Nephron progenitor cell (in vitro differentiated cells): ENCODE measurements around the gene KHDRBS2.
A peak's percentile ranks its signal among the peaks of the same experiment; 100 is the strongest.
"Not testable (repeated sequence)": the region's sequence is repeated elsewhere in the genome, so short reads cannot be mapped to it uniquely, and the experiment has no call there.

Source experiments
- DNase-seq: peaks from one replicate; pipeline ENCODE4 v3.0.0; 2021
- H3K27ac Mint-ChIP-seq: 2 replicates; pipeline ENCODE4 v1.8.0; 2021; ENCODE audit warnings: mild to moderate bottlenecking, moderate library complexity, mixed read lengths
- H3K27me3 Mint-ChIP-seq: 2 replicates; pipeline ENCODE4 v1.8.0; 2021; ENCODE audit warnings: mild to moderate bottlenecking, low read depth, mixed read lengths; ENCODE audit not compliant: poor library complexity
- H3K36me3 Mint-ChIP-seq: 2 replicates; pipeline ENCODE4 v1.8.0; 2021; ENCODE audit warnings: low read depth, mixed read lengths
- H3K4me1 Mint-ChIP-seq: 2 replicates; pipeline ENCODE4 v1.8.0; 2021; ENCODE audit warnings: mixed read lengths
- H3K4me3 Mint-ChIP-seq: 2 replicates; pipeline ENCODE4 v1.8.0; 2021; ENCODE audit warnings: mild to moderate bottlenecking, moderate library complexity, mixed read lengths
- H3K9me3 Mint-ChIP-seq: 2 replicates; pipeline ENCODE4 v1.8.0; 2021; ENCODE audit warnings: mild to moderate bottlenecking, moderate library complexity, mixed read lengths
- TF ChIP-seq, protein P1 (sequence below): fragments of 200-600 bp; sonication (generic); IDR thresholded peaks from 2 replicates; pipeline ENCODE4 v1.5.0; 2021; ENCODE audit warnings: antibody characterized with exemption

KHDRBS2 gene

DNA sequence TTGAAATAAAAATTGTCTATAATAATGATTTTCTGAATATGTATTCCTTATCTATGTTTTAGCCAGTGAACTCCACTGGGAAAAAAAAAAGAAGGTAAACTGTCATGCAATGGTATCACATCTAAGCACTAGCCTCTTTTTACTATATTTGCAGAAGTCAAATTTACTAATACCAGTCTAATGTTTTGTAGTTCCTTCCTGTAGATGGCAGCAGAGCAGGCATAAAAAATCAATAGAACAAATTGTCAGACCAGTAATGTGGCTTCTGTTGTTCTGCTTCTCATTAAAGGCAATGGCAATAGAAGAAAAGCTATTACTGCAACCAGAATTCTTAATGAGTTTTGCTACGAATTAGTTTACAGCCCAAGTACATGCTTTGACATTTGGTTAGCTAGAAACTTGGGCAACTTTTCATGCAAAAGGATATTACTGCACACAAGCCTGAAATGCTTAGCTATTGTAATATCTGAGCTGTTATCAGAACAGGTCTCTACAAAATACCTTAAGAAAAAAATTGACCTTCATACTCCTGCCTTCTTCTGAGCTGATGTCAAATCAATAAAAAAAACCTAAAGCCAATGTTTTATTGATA lies 476.9 kb downstream of the KHDRBS2 start:
- H3K27me3 Mint-ChIP-seq = peaks cover 3% of the 10 kb centered on the region
- TF ChIP-seq, protein P1, sequence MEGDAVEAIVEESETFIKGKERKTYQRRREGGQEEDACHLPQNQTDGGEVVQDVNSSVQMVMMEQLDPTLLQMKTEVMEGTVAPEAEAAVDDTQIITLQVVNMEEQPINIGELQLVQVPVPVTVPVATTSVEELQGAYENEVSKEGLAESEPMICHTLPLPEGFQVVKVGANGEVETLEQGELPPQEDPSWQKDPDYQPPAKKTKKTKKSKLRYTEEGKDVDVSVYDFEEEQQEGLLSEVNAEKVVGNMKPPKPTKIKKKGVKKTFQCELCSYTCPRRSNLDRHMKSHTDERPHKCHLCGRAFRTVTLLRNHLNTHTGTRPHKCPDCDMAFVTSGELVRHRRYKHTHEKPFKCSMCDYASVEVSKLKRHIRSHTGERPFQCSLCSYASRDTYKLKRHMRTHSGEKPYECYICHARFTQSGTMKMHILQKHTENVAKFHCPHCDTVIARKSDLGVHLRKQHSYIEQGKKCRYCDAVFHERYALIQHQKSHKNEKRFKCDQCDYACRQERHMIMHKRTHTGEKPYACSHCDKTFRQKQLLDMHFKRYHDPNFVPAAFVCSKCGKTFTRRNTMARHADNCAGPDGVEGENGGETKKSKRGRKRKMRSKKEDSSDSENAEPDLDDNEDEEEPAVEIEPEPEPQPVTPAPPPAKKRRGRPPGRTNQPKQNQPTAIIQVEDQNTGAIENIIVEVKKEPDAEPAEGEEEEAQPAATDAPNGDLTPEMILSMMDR = peak; percentile 61
- no peak overlapping the region for H3K4me3 Mint-ChIP-seq
- peaks cover 9% of the 10 kb centered on the region for H3K9me3 Mint-ChIP-seq
- H3K36me3 Mint-ChIP-seq = peaks cover 5% of the 10 kb centered on the region
- peak; percentile 2 for DNase-seq
- no peaks in the 10 kb centered on the region for H3K4me1 Mint-ChIP-seq
- H3K27ac Mint-ChIP-seq = no peak overlapping the region

DNA sequence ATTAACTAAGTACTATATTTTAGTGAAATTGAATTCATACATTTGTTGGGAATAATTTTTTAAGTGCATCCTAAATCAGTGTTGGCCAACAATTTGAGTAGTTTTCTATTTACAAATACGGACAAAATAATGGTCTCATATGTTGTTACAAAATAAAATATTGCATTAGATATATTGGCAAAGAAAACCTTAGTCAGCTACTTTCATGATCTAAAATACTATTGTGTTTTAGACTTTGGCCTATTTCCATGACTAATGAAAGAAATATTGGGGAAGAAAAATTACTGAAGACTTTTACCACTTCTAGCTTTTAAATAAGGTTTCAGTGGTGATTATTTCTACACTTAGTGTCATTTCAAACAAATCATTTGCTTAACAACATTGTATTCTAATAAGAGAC lies 498.0 kb downstream of the KHDRBS2 start:
- no peaks in the 10 kb centered on the region for H3K4me1 Mint-ChIP-seq
- TF ChIP-seq, protein P1 = no peak
- H3K27me3 Mint-ChIP-seq = no peaks in the 10 kb centered on the region
- no peak overlapping the region for H3K4me3 Mint-ChIP-seq
- no peaks in the 10 kb centered on the region for H3K9me3 Mint-ChIP-seq
- no peak for DNase-seq
- no peak overlapping the region for H3K27ac Mint-ChIP-seq
- no peaks in the 10 kb centered on the region for H3K36me3 Mint-ChIP-seq

DNA sequence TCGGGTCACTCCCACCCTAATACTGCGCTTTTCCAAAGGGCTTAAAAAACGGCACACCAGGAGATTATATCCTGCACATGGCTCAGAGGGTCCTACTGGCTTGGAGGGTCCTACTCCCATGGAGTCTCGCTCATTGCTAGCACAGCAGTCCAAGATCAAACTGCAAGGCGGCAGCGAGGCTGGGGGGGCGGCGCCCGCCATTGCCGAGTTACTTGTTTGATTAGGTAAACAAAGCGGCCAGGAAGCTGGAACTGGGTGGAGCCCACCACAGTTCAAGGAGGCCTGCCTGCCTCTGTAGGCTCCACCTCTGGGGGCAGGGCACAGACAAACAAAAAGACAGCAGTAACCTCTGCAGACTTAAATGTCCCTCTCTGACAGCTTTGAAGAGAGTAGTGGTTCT lies 516.6 kb downstream of the KHDRBS2 start:
- H3K36me3 Mint-ChIP-seq, H3K4me1 Mint-ChIP-seq, H3K27me3 Mint-ChIP-seq, H3K27ac Mint-ChIP-seq, DNase-seq, H3K4me3 Mint-ChIP-seq: not testable (repeated sequence)
- peaks cover 36% of the 10 kb centered on the region for H3K9me3 Mint-ChIP-seq

DNA sequence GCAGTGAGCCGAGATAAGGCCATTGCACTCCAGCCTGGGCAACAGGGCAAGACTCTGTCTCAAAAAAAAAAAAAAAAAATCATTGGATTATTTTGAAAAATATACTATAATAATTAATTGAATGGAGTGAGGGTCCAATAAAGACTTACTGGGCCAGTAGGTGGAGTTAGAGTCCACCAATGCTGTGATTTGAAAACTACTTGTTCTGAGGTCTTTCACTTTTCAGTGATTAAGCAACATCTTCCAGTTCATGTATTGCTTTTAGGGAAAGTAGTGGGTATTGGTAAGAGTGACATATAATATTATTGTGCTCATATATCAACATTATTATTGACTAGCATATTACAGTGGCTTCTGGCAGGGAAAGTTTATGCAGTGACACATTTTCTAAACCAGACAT lies 530.3 kb downstream of the KHDRBS2 start:
- Mint-ChIP-seq H3K36me3 (no peaks in the 10 kb centered on the region), H3K4me1 (peaks cover 5% of the 10 kb centered on the region), H3K27ac (no peak overlapping the region), H3K27me3 (peaks cover 3% of the 10 kb centered on the region), H3K9me3 (no peaks in the 10 kb centered on the region), H3K4me3 (no peak overlapping the region)
- TF ChIP-seq, protein P1 = no peak
- no peak for DNase-seq

DNA sequence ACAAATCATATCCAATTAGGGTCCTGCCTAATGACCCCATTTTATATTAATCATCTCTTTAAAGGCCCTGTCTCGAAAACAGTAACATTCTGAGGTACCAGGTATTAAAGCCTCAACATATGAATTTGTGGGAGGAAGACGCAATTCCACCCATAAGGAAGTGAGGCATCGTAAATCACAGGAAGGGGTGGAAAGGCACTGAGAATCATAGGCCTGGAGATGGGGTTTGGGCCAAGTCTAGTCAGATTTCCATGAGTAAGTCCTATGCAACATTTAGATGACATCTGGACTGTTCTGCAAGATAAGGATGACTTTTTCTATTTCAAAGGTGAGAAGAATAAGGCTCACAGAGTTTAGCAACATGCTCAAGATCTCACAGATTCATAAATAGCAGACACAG lies 534.0 kb downstream of the KHDRBS2 start:
- no peak for DNase-seq
- no peak overlapping the region for H3K4me3 Mint-ChIP-seq
- H3K27me3 Mint-ChIP-seq = no peaks in the 10 kb centered on the region
- no peaks in the 10 kb centered on the region for H3K9me3 Mint-ChIP-seq
- H3K27ac Mint-ChIP-seq = peak overlapping the region; percentile 39
- peaks cover 5% of the 10 kb centered on the region for H3K4me1 Mint-ChIP-seq
- H3K36me3 Mint-ChIP-seq = no peaks in the 10 kb centered on the region
- TF ChIP-seq, protein P1 = no peak

DNA sequence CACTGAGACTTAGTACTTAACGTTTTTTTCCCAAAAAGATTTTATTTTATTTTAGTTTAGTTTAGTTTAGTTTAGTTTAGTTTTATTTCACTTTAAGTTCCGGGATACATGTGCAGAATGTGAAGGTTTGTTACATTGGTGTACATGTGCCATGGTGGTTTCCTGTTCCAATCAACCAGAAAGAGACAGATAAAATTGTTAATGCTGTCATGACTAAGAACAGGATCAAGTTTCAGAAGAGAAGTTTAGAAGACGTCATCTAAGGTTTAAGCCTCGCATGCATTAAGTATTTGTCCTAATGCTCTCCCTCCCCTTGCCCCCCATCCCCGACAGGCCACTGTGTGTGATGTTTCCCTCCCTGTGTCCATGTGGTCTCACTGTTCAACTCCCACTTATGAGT lies 540.0 kb downstream of the KHDRBS2 start:
- Mint-ChIP-seq H3K4me1 (no peaks in the 10 kb centered on the region), H3K36me3 (no peaks in the 10 kb centered on the region), H3K27ac (no peak overlapping the region), H3K9me3 (no peaks in the 10 kb centered on the region), H3K27me3 (no peaks in the 10 kb centered on the region), H3K4me3 (no peak overlapping the region)
- TF ChIP-seq, protein P1 = no peak
- DNase-seq = no peak
